Adrenal gland (tissue), 12 donors: ENCODE results near the gene SYNPO. TPM values are rescaled to one million over a fixed set of nuclear protein-coding genes. Genes with fewer than 3 reads are reported as not detected.

ENCODE experiments used
- DNase-seq, 7 donors: peaks; one replicate each; pipeline ENCODE4 v3.0.0-alpha.2; 2019 to 2020
- H3K27ac ChIP-seq, 5 donors: fragments of 200-600 bp; sonication (generic) in 4 of 5; 1 replicate in 3 of 5; 2 replicates in 2 of 5; pipeline versions ENCODE4 v1.5.1 to v1.8.0; 2016 to 2020; ENCODE audit warnings: mild to moderate bottlenecking in 1 of 5
- H3K27me3 ChIP-seq: fragments of 200-600 bp; 2 replicates; pipeline ENCODE4 v1.8.0; 2021
- H3K36me3 ChIP-seq, 2 donors: fragments of 200-600 bp; replicated peaks in 1 of 2; 1 replicate in 1 of 2; 2 replicates in 1 of 2; pipeline versions ENCODE4 v1.5.1 to v1.8.0; 2018 to 2022
- H3K4me1 ChIP-seq, 2 donors: fragments of 200-600 bp; replicated peaks in 1 of 2; 1 replicate in 1 of 2; 2 replicates in 1 of 2; pipeline versions ENCODE4 v1.5.1 to v1.8.0; 2018 to 2021
- H3K4me3 ChIP-seq, 4 donors: fragments of 200-600 bp; sonication (generic) in 3 of 4; one replicate each; pipeline ENCODE4 v1.5.1; 2016 to 2018
- H3K9me3 ChIP-seq, 3 donors: fragments of 200-600 bp; sonication (generic) in 1 of 3; replicated peaks in 1 of 3; 1 replicate in 2 of 3; 2 replicates in 1 of 3; pipeline versions ENCODE4 v1.5.1 to v1.8.0; 2016 to 2021
- POLR2A ChIP-seq, 2 donors: fragments of 450-650 bp; IDR thresholded peaks; one replicate each; pipeline ENCODE4 v1.6.1; 2017; ENCODE audit warnings: antibody characterized with exemption in 2 of 2, mild to moderate bottlenecking in 2 of 2, moderate library complexity in 1 of 2
- WGBS, 4 donors: extraction: QIAGEN DNeasy Blood & Tissue Kit in 2 of 4; methylation state at CpG; one replicate each; pipeline versions ENCODE4 v1.1.5 to v1.1.7; 2013 to 2017; 5-methylcytosine and 5-hydroxymethylcytosine counted together
- intact Hi-C, 2 donors: fragments of 100-400 bp; cut with DNase I; formaldehyde crosslinking; loops; one replicate each; pipeline versions ENCODE4 v1.14.1 to v1.15.0; 2022 to 2023
- polyA plus RNA-seq, 3 donors: library from polyadenylated mRNA; stranded (reverse); fragments of 200-250 nt in 2 of 3; fragments of 350-450 nt in 1 of 3; fragmentation: Illumina TruSeq in 1 of 3; extraction: RNeasy Lipid Tissue Mini Kit (QIAGEN cat#74804) in 1 of 3; gene quantifications; one replicate each; pipeline ENCODE4 v1.2.3, GENCODE V29; 2013 to 2014
- total RNA-seq, 9 donors: library from RNA; depleted of rRNA in 4 of 9; stranded (reverse); fragments of >200 nt in 4 of 9; fragments of 120-200 nt in 1 of 9; fragmentation: NEBNext Ultra II Directional in 1 of 9; extraction: Animal tissue kit (Norgen Biotek cat#: 25700) in 1 of 9; gene quantifications; one replicate each; pipeline versions ENCODE4 v1.1.0 to v1.2.4, GENCODE V29; 2013 to 2023
- TF ChIP-seq, protein P1 (sequence below), 6 experiments: fragments of 450-650 bp in 4 of 6; fragments of 200-600 bp in 2 of 6; sonication (generic) in 1 of 6; IDR thresholded peaks; 1 replicate in 5 of 6; 2 replicates in 1 of 6; pipeline versions ENCODE4 v1.5.1 to v1.8.0; 2016 to 2021; ENCODE audit warnings: antibody characterized with exemption in 6 of 6, mild to moderate bottlenecking in 2 of 6, moderate library complexity in 1 of 6
- donor health status: healthy with polysubstance abuse.
- donor health status: Bipolar disorder and iron deficiency.
- donor health status: DM: yes; HTN: yes; CAD: no.
- donor health status: DM: no; HTN: no; CAD: no.
- donor health status: DM: no; HTN: no; CAD: no.
- donor health status: DM: yes; HTN: yes; CAD: no.

SYNPO gene
- total and polyA plus RNA-seq, 12 donors, result 10.0 to 293 (median 104) TPM

- 3 to 7% (median 5%) methylated on average over 18 to 99 of the region's 99 CpGs for WGBS, 4 donors
- H3K4me1 ChIP-seq, result peaks cover 12 to 47% of the 10 kb centered on the region in 2 donors
These were observed 16.0 kb downstream of the SYNPO start for GRCh38 chr5:150656191-150657132.

GRCh38 chr5:150658121-150658520 lies 17.7 kb downstream of the SYNPO start:
- H3K27ac ChIP-seq, result peak overlapping the region in 3 of 5 donors; percentile 63 to 83 (median 79)
- H3K4me1 ChIP-seq, result peaks cover 12 to 30% of the 10 kb centered on the region in 2 donors
- TF ChIP-seq, protein P1, sequence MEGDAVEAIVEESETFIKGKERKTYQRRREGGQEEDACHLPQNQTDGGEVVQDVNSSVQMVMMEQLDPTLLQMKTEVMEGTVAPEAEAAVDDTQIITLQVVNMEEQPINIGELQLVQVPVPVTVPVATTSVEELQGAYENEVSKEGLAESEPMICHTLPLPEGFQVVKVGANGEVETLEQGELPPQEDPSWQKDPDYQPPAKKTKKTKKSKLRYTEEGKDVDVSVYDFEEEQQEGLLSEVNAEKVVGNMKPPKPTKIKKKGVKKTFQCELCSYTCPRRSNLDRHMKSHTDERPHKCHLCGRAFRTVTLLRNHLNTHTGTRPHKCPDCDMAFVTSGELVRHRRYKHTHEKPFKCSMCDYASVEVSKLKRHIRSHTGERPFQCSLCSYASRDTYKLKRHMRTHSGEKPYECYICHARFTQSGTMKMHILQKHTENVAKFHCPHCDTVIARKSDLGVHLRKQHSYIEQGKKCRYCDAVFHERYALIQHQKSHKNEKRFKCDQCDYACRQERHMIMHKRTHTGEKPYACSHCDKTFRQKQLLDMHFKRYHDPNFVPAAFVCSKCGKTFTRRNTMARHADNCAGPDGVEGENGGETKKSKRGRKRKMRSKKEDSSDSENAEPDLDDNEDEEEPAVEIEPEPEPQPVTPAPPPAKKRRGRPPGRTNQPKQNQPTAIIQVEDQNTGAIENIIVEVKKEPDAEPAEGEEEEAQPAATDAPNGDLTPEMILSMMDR (IDR thresholded peaks at IDR 0.05), result no peak
- TF ChIP-seq POLR2A (IDR thresholded peaks at IDR 0.05), result peak in 1 of 2 donors; percentile 6
- intact Hi-C loops, result loop anchor here (5.0 kb wide), 1 partner anchor 96 kb away; no protein-coding TSS in a partner anchor
- H3K27me3 ChIP-seq, result no peaks in the 10 kb centered on the region
- H3K9me3 ChIP-seq, result no peaks in the 10 kb centered on the region
- 84 to 94% (median 92%) methylated on average over 4 of the region's 4 CpGs for whole genome bisulfite sequencing, 4 donors
- H3K36me3 ChIP-seq, result peaks cover 0 to 4% of the 10 kb centered on the region in 2 donors
- no peak overlapping the region for H3K4me3 ChIP-seq
- no peak for DNase-seq

More at GRCh38 chr5:150656191-150657132, 16.0 kb downstream of the SYNPO start:
- no peak for TF ChIP-seq POLR2A (IDR thresholded peaks at IDR 0.05)
- TF ChIP-seq, protein P1 (IDR thresholded peaks at IDR 0.05), result peak in 5 of 6 experiments; percentile 21 to 79 (median 66)
- intact Hi-C loops, result loop anchor here (5.0 kb wide), 1 partner anchor 94 kb away; no protein-coding TSS in a partner anchor
- Histone ChIP-seq H3K9me3 (no peaks in the 10 kb centered on the region), H3K27ac (peak overlapping the region in 4 of 5 donors; percentile 58 to 83 (median 71)), H3K36me3 (peaks cover 0 to 21% of the 10 kb centered on the region in 2 donors), H3K4me3 (peak overlapping the region in 2 of 4 donors; percentile 20 to 38), H3K27me3 (no peaks in the 10 kb centered on the region)
- peak; percentile 64 to 86 (median 75) for DNase-seq

DNA sequence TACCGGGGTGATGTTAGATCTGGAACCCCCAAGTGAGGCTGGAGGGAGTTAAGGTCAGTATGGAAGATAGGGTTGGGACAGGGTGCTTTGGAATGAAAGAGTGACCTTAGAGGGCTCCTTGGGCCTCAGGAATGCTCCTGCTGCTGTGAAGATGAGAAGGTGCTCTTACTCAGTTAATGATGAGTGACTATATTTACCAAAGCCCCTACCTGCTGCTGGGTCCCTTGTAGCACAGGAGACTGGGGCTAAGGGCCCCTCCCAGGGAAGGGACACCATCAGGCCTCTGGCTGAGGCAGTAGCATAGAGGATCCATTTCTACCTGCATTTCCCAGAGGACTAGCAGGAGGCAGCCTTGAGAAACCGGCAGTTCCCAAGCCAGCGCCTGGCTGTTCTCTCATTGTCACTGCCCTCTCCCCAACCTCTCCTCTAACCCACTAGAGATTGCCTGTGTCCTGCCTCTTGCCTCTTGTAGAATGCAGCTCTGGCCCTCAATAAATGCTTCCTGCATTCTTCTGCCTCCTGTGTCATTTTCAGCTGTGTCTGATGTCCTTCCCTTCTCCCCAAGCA lies 18.3 kb downstream of the SYNPO start:
- peak in 4 of 7 donors; percentile 26 to 71 (median 55) for DNase-seq
- intact Hi-C loops, result loop anchor here (5.0 kb wide), 1 partner anchor 96 kb away; no protein-coding TSS in a partner anchor
- Histone ChIP-seq H3K9me3 (no peaks in the 10 kb centered on the region), H3K27me3 (no peaks in the 10 kb centered on the region), H3K27ac (peak overlapping the region in 3 of 5 donors; percentile 63 to 83 (median 79)), H3K4me3 (no peak overlapping the region), H3K36me3 (no peaks in the 10 kb centered on the region), H3K4me1 (peaks cover 12 to 24% of the 10 kb centered on the region in 2 donors)
- peak in 1 of 2 donors; percentile 7 for TF ChIP-seq POLR2A (IDR thresholded peaks at IDR 0.05)
- TF ChIP-seq, protein P1 (IDR thresholded peaks at IDR 0.05), result no peak
- WGBS, 4 donors, result 28 to 48% (median 32%) methylated on average over 3 of the region's 3 CpGs
